Glomerular visceral epithelial cell (primary cell): ENCODE data around the gene EVL.
A peak's percentile ranks its signal among the peaks of the same experiment; 100 is the strongest.

Experiments
- DNase-seq: peaks from one replicate; pipeline ENCODE4 v3.0.0-alpha.2; 2016; ENCODE audit errors: extremely low spot score

Gene EVL

DNA sequence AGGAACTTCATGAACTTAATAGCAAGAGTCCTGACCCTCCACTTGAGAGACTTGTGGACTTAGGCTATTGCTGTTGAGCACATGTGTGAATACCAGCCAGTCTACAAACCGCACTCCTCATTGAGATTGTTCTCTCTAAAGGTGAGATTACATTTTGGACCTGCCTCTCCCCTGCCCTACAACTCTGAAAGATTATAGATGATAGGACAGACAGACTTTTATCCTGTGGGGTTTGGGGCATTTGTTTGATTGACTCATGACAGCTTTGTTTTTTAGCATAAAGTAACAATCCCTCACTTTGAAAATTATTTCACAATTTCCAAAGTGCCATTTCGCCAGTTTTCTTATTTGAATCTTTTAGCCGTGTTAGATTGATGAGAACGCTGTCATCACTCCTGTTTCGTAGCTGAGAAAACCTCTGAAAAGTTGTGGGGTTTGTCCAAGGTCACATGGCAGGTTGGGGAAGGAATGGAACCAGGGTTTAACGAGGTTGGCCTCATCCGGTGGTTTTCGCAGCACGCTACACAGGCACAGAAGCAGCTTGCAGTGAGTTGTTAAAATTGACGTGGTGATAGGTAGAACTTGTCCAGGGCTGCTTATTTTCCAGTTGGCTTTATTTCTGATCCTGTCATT lies 836 bp downstream of the EVL start:
- DNase-seq = no peak

DNA sequence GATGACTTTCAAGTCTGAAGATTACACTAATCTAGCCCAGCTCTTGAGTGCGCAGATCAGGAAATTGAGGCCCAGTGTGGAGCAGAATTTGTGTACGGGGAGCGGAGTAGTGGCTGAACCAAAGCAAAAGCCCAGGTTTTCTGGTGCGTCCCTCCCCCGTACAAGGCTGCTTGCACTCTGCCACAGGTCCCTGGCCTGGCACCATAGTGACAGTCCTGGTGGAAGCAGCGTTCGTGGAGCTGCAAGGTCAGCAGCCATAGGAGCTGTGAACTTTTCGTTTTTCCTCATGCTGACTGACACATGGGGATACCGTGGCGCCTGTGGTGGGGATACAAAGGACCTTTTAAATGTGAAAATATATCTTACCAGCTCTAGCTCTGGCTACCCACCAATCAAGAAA lies 1.7 kb downstream of the EVL start:
- no peak for DNase-seq

- DNase-seq = no peak
Measured at GRCh38 chr14:100067481-100067880, 2.3 kb downstream of the EVL start.

DNA sequence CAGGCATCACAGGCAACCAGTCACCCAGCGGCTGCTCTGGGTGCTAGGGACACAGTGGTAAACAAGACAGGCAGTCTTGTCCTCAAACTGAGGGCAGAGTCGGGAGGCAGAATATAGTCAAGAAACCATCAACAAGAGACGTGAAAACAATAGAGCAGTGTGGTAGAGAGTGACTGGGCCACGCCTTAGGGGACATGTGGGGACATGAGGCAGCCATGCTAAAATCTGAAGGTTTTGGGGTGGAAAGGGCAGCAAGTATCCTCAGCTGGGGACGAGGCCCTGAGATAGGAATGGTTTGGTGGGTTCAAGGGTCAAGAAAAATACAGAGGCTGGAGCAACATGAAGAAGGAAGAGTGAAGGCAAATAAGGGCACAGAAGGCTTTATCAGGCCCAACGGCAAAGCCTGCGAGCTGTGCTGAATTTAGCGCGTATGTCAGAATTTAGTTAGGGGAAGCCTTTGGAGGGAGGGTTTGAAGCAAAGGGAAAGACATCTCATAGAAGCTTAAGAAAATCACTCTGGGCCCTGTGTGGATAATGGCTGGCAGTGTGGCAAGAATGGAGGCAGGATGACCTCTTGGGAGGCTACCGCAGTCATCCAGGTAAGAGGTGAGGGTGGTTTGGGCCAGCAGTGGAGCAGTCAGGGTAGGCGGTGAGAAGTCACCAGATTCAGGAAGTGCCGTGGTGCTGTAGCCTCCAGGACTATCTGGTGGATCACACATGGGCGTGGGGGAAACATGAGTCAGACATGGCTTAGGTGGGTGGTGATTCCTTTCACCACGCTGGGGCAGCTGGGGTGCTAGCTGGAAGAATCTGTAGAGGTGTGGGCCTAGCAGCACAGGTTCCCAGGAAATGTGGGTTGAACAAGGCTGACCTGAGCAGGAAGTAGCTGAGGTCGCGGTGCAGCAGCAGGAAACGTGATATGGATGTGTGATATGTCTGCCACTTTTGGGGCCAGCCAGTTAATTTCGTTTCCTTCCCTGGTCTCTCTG lies 3.0 kb downstream of the EVL start:
- peak; percentile 31 for DNase-seq

DNA sequence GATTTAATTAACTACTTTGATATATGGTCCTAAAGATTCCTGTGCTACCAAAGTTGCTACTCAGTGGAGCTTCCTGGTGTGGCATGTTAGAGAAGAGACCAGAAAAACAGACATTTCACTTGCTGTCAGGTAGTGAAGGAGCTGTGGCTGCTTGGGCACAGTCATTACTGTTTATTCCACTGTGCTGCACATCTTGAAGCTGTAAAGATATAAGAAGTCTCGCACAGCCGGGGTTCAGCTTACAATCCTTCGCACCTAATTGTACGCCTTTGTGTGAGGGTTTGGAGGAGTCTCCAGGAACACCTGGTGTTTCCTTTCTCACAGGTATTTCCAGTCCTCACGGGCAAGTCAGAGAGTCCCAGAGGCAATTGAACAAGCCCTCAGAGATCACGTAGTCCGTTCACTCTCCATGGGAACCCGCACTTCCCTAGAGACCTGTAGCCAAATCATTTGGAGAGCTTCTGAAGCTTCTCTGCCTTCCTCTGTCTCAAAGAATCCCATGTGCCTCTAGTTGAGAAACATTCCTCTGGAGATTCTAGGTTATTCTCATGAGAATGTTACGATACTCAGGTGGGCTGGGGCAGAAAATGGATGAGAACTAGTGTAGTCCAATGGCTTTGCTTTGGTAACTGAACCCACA lies 4.1 kb downstream of the EVL start:
- no peak for DNase-seq

DNA sequence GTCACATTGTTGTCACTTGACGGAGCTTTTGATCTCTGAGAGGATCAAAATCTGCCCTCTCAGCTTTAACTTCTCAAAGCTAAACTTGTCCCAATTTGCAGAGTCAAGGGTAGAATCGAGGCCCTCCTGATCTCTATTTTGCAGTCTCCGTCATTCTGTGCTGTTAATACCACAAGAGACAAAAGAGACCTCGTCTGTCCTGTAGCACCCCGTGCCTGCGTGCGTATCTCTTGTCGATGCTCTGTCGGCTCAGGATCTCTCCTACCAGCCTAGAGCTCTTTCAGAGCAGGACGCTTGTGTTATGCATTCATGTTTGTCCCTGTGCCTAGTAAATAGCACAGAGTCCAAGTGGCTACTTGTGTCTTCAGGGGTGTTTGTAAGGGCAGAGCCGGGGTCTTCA lies 5.1 kb downstream of the EVL start:
- no peak for DNase-seq

DNA sequence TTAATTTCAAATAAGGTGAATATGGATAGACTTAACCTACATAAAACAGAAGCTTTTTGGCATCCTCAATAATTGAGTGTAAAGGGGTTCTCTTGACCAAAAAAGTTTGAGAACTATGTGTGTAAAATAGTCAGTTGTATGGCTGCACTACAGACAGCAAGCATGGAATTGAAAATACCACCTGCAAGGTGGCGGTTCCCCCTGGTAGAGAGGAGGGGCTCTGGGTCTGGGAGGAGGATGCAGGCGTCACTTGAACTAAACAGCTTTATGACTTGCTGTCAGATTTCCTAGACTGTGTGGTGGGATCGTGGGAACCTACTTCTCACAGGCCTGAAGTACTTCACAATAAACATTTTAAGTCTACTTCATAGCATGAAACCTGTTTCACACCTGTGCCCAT lies 6.3 kb downstream of the EVL start:
- no peak for DNase-seq

DNA sequence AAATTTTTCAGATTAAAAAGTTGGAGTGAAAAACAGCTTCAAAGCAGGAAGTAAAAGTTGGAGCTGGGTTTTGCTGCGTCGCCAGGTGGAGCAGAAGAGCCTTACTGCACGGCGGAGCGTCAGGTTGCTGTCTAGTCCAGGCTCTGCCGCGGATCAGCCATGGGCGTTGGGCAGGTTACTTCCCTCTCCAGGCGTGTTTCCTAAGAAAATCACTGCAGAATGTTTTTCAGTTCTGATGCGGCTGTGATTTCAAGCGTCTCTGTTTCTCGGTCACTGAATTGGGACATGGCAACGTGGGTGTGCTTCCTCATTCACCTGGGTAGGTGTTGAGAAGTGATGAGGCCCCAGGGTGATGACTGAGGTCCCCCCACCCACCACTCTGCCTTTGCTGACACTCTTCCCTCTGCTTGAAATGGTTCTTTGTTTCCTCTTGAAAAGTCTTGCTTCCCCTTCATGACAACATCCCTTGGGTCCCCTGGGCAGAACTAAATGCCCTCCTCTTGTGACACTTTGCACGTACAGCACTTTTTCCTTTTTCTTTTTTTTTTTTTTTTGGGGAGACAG lies 7.6 kb downstream of the EVL start:
- DNase-seq = peak; percentile 15

DNA sequence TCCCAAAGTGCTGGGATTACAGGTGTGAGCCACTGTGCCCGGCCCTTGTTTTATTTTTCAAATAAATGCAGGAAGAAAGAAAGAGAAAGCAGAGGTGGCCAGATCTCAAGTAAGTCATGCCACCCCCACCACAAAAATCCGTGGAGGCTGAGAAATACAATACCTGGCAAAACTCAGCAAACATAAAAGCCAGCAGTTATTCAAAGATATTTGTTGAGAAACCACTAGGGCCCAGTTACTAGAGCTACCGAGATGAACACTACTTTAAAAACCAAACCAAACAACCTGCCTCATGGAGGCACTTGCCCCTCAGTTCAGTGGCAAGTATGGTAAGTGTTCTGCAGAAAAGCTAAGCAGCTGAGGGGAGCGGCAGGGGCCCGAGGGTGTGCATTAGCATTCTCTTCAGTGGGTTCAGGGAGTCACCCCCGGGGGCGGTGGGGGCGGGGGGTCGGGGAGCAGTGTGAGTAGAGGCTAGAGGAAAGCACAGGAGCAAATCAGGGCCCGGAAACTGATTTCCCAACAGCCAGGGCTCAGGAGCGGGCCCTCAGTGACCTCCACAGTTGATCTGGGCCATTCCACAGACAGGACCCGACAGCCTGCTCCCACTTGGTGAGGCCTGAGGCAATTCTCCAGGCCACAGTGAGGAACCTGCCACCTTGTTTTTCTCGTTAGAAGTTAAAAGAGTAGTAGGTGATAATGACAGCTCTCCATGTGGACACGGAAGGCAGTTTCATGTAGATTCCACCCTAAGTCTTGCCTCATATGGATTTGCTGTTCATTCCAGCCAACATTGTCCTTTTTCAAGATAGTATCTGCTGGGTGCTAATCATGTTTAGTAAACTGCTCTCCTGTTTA lies 8.6 kb downstream of the EVL start:
- no peak for DNase-seq

- DNase-seq = no peak
Measured at GRCh38 chr14:100074431-100075100, 9.3 kb downstream of the EVL start.

- no peak for DNase-seq
Measured at GRCh38 chr14:100075681-100076080, 10.5 kb downstream of the EVL start.

DNA sequence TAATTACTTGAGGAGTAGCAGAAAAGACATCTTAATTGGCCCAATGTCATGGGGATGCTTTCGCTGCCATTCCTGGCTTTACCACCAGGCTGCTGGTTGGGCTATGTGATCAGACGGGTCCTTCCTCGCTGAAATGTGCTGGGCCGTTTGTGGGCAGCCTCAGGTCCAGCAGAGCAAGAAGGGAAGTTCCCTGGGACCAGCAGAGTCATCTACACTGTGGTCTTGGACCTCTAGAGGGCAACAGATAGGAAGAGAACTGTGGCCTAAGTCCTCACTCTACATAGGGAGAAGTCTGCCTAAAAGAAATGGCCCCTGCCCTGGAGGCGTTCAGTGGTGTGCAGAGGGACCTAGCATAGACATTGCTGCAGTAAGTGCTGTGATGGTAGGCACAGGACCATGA lies 10.9 kb downstream of the EVL start:
- DNase-seq = peak; percentile 39

DNA sequence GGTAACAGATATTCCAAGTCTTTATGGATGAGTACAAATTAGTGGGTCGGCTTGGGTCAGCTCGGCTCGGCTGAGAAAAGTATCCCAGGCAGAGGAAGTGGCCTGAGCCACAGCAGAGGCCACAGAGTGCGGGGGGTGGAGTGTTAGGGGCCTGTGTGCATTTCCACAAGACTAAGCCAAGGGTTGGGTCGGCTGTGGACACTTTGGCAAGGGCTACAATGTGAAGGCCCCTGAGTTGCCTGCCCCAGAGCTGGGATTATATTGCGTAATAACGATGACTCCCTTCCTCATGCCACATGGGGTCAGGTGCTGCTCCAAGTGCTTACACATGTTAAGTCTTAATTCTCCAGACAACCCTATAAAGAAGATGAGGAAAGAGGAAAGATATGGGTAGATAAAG lies 11.4 kb downstream of the EVL start:
- DNase-seq = peak; percentile 42

- DNase-seq = no peak
Measured at GRCh38 chr14:100077441-100077840, 12.2 kb downstream of the EVL start.

DNA sequence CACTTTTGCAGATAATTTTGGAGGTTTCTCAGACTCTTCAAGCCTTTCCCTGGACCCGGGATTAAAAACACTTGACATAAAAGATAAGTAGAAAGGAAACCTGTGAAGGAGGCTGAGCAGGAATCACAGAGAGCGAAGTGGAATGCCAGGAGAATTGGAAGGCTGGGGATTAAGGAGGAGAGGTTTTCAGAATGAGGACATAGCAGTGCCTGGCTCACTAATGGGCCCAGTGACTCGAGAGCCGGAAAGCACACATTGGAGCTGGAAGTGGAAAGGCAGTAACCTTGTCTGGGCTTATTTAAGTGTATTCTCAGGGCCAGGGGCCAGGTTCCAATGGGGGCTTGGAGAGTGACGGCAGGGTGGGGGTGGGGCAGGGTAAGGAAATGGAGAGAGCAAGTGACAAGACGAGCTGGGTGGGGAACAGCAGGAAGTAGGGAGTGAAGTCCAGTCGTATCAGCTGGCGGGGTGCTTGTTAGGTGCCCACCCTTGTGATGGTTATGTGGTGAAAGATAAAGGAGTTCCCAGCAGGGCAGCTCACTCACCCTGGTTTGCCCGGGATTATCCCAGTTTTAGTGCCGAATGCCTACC lies 13.1 kb downstream of the EVL start:
- DNase-seq = no peak

- DNase-seq = peak; percentile 44
Measured at GRCh38 chr14:100078997-100079725, 13.9 kb downstream of the EVL start.

DNA sequence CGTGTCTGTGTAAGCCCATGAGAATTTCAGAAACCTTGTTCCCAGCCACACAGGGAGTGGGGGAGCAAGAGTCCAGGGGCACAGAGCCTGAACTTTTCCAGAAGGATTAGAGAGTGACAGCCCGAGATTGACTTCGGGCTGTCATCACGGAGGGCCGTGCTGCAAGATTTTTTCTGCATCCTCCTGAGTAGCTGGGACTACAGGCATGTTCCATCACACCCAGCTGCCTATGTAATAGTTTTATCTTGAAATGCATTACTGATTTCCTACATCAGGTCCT lies 14.4 kb downstream of the EVL start:
- no peak for DNase-seq

GRCh38 chr14:100080206-100080605 lies 15.0 kb downstream of the EVL start:
- DNase-seq = no peak

DNA sequence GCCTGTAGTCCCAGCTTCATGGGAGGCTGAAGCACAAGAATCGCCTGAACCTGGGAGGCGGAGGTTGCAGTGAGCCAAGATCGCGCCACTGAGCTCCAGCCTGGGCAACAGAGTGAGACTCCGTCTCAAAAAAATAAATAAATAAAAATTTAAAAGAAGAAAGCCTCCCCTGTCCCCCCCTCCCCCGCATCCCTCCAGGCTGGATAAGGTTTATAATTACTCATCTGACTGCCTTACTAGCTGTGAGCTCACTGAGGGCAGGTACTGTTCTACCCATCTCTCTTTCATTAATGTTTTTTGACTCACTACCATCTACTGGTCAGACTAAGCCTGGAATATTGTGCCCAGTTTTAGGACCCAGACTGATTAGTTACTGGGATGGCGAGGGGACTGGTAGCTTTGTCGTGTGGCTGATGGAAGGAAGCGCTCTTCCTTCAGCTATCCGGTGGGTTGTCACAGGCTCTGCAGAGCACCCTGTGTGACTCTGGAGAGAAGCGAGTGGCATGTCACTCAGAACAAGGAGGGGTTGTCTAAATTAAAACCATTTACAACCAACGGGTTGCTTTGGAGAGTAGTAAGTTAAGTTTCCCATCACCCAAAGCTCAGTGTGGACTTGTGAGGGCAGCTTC lies 16.9 kb downstream of the EVL start:
- no peak for DNase-seq

- no peak for DNase-seq
Measured at GRCh38 chr14:100082723-100083122, 17.5 kb downstream of the EVL start.
